ENCODE data around the gene EHD1.

EHD1 gene

GRCh38 chr11:64909653-64910343, 31.4 kb upstream of the EHD1 start:
- DNase-seq, result no peak

GRCh38 chr11:64908766-64909165, 30.3 kb upstream of the EHD1 start:
- DNase-seq, result no peak

GRCh38 chr11:64906314-64906635, 27.9 kb upstream of the EHD1 start:
- no peak for DNase-seq

- no peak for DNase-seq
These were observed 27.3 kb upstream of the EHD1 start for GRCh38 chr11:64905516-64906313.

- DNase-seq, result no peak
These were observed 24.9 kb upstream of the EHD1 start for GRCh38 chr11:64903291-64903833.

- DNase-seq, result no peak
These were observed 23.9 kb upstream of the EHD1 start for GRCh38 chr11:64902102-64902900.

- DNase-seq, result no peak
These were observed 22.4 kb upstream of the EHD1 start for GRCh38 chr11:64900774-64901173.

GRCh38 chr11:64900263-64900678, 21.9 kb upstream of the EHD1 start:
- no peak for DNase-seq

GRCh38 chr11:64898541-64898940, 20.1 kb upstream of the EHD1 start:
- DNase-seq, result no peak

- no peak for DNase-seq
These were observed 19.6 kb upstream of the EHD1 start for GRCh38 chr11:64898076-64898445.

- DNase-seq, result no peak
These were observed 19.1 kb upstream of the EHD1 start for GRCh38 chr11:64897381-64898075.

GRCh38 chr11:64896448-64897022, 18.1 kb upstream of the EHD1 start:
- no peak for DNase-seq

- no peak for DNase-seq
These were observed 16.5 kb upstream of the EHD1 start for GRCh38 chr11:64894812-64895452.

- DNase-seq, result peak; percentile 74
These were observed 15.8 kb upstream of the EHD1 start for GRCh38 chr11:64894070-64894811.

- DNase-seq, result no peak
These were observed 15.0 kb upstream of the EHD1 start for GRCh38 chr11:64893194-64894069.

- DNase-seq, result no peak
These were observed 14.4 kb upstream of the EHD1 start for GRCh38 chr11:64892838-64893193.

GRCh38 chr11:64892411-64892831, 14.0 kb upstream of the EHD1 start:
- no peak for DNase-seq

- no peak for DNase-seq
These were observed 13.5 kb upstream of the EHD1 start for GRCh38 chr11:64891880-64892279.

GRCh38 chr11:64891215-64891848, 12.9 kb upstream of the EHD1 start:
- DNase-seq, result no peak

- no peak for DNase-seq
These were observed 12.1 kb upstream of the EHD1 start for GRCh38 chr11:64890522-64890939.
